ENCODE results near the gene CELA2B.
"Not testable (repeated sequence)": the region's sequence is repeated elsewhere in the genome, so short reads cannot be mapped to it uniquely, and the experiment has no call there.

The CELA2B gene

GRCh38 chr1:15445390-15446122 lies 30.3 kb upstream of the CELA2B start:
- DNase-seq (no peak), ATAC-seq (no peak)

DNA sequence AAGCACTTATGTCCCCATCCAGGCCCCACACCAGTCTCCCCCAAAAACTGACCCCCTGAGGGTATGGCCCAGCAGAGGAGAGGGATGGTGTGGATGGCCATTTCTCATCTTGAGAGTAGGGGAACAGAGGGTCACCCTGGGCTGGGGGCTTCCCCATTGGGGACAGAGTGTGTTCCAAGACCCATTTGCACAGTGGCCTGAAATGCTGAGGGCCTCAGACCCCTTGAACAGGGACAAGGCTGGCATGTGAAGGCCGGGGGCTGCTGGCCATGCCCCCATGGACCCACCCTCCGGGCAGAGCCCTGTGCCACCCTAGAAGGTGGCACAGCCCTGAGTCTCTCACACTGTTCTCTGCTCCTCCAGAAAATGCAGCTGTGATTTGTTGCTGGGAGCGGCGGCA lies 29.7 kb upstream of the CELA2B start:
- DNase-seq (no peak), ATAC-seq (no peak)

- ATAC-seq (no peak), DNase-seq (no peak)
Measured at GRCh38 chr1:15448877-15449462, 26.9 kb upstream of the CELA2B start.

DNA sequence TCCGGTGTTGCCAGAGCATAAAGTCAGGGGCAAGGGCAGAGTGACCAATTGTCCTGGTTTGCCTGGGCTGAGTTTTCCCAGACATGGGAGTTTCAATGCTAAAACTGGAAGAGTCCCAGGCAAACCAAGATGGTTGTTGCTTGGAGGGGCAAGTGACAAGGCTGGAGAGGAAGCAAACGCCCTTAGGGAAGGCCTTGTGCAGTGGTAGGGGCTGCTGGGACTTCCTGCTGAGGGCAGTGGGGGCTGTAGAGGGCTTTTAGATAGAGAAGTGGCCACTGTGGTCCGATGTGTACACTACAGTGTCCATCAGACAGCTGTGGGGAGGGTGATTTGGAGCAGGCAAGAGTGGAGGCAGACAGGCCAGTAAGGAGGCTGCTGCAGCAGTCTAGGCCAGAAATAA lies 26.3 kb upstream of the CELA2B start:
- no peak for DNase-seq
- ATAC-seq: no peak

GRCh38 chr1:15451014-15451722 lies 24.7 kb upstream of the CELA2B start:
- DNase-seq (no peak), ATAC-seq (no peak)

- no peak for DNase-seq
Measured at GRCh38 chr1:15452216-15452615, 23.7 kb upstream of the CELA2B start.

GRCh38 chr1:15452866-15453571 lies 22.9 kb upstream of the CELA2B start:
- ATAC-seq: no peak
- no peak for DNase-seq

More at GRCh38 chr1:15452216-15452615, 23.7 kb upstream of the CELA2B start:
- no peak for ATAC-seq

- no peak for DNase-seq
- no peak for ATAC-seq
Measured at GRCh38 chr1:15453734-15454133, 22.2 kb upstream of the CELA2B start.

- no peak for ATAC-seq
- DNase-seq: no peak
Measured at GRCh38 chr1:15454256-15454655, 21.6 kb upstream of the CELA2B start.

DNA sequence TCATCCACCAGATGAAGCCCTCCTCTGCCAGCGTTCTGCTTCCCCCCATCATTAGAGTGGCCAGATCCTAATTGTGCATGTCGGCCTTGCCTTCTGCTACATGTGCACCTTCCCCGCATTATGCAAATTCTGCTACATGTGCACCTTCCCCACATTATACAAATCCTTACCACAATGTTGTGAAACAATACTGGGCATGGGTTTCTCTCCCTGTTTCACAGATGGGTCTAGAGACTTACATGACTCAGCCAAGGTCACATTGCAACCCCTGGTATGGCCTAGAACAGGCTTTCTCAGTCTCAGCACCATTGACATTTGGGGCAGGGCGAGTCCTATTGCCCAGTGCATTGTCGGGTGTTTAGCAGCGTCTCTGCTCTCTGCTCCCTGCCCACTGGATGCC lies 20.4 kb upstream of the CELA2B start:
- no peak for ATAC-seq
- DNase-seq: no peak

- ATAC-seq (no peak), DNase-seq (no peak)
Measured at GRCh38 chr1:15456313-15456954, 19.5 kb upstream of the CELA2B start, which contains the start of gene CELA2A. Gene CELA2A (plus strand): TSS chr1:15456732. CDS start chr1:15456754, 22 bp downstream.

DNA sequence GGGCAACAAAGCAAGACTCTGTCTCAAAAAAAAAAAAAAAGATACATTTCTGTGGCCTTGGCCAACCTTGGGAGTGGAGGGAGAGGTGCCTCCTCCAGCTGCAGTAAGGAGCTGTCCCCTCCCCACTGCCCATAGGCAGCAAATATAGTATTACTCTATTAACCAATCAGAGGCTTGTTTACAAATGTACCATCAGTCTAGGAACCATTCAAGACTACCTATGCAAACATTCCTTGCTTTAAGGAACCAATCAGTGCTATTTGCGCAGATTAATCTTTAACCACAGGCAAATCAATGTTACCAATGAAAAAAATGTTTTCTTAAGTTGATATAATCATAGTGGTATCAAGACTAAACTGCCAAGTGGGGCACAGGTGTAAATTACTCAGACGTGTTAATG lies 18.3 kb upstream of the CELA2B start:
- no peak for DNase-seq
- no peak for ATAC-seq

GRCh38 chr1:15458388-15458787 lies 17.5 kb upstream of the CELA2B start:
- not testable (repeated sequence) for ATAC-seq, DNase-seq

DNA sequence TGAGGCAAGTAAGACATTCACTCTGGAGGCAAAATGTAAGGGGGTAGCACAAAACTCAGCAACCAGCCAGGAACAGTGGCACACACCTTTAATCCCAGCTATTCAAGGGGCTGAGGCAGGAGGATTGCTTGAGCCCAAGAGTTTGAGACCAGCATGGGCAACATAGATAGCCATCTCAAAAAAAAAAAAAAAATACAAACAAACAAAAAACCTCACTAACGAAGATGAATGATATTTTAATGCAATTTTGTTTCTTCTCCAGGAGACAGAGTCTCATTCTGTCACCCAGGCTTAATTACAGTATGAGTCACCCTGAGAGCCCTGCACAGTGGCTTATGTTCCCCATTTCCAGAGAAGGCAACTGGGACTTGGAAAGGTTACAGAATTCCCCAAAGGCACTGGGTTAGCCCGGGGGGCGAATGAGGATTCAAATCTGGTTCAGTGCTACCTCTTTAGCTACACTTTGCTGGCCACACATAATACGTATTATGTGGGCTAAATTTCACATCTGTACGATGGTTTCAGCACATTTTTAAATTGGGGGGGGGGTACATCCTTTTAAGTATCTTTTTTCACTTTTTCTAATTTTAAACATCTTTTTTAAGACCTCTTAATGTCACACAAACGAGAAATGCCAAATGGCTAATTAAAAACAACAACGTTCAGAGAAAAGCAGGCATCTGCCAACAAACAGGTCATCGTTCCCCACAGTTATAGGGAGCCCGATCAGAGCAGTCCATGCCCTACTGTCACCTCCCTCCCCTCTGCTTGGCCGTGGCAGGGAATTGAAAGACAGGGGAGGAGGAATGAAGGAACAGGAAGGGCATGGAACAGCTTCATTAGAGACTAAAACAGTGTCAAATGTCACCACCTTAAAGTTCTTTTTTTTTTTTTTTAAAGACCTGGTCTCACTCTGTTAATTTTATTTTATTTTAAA lies 15.9 kb upstream of the CELA2B start:
- DNase-seq: no peak
- no peak for ATAC-seq

DNA sequence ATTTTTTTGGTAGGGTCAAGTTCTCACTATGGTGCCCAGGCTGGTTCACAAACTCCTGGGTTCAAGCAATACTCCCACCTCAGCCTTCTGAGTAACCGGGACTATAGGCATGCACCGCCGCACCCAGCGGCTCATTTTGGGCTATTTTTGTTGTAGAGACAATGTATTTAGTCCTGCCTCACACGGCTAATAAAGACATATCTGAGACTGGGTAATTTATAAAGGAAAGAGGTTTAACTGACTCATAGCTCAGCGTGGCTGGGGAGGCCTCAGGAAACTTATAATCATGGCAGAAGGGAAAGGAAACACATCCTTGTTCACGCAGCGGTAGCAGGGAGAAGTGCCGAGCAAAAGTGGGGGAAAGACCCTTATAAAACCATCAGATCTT lies 15.2 kb upstream of the CELA2B start:
- no peak for ATAC-seq
- DNase-seq: no peak

DNA sequence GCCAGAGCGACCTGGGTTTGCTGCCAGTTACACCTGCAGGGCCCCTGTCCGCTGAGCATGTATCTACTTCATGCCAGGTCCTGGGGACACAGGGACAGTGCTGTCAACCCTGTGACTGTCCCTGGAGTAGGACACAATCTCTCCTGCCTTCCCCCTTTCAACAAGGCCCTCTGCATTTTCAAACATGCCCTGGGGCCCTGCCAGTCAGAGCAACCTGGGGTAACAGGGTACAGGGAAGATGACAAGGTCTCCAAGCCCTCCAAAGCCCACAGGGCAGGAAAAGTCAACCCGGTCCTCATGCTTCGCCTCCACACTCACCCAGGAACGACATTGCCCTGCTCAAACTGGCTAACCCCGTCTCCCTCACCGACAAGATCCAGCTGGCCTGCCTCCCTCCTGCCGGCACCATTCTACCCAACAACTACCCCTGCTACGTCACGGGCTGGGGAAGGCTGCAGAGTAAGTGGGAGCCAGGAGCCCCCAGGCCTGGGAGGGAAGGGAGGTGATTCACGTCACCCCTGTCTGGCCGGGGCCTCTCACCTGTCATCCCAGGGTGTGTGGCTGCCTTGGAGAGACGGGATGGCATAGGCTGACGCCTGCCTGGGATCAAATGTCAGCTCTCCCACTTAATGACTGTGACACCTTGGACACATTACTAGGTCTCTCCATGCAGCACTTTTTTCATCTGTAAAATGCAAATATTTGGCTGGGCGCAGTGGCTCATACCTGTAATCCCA lies 12.7 kb upstream of the CELA2B start:
- ATAC-seq, DNase-seq: not testable (repeated sequence)

DNA sequence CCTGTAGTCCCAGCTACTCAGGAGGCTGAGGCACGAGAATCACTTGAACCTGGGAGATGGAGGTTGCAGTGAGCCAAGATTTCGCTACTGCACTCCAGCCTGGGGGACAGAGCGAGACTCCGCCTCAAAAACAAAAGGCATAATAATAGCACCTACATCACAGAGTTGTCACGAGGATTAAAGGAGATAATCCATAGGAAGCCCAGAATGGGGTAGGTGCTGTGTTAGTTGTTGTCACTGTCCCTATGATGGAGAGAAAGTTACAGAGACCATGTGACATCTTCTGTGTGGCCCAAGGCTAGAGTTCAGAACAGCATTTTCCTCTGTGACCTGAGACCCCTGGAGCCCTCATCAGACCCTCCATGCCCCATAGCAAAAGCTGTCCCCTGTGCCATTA lies 12.0 kb upstream of the CELA2B start:
- not testable (repeated sequence) for DNase-seq, ATAC-seq

- DNase-seq: no peak
- no peak for ATAC-seq
Measured at GRCh38 chr1:15465674-15466073, 10.2 kb upstream of the CELA2B start.

GRCh38 chr1:15466955-15467625 lies 8.8 kb upstream of the CELA2B start:
- not testable (repeated sequence) for DNase-seq, ATAC-seq

- ATAC-seq: no peak
Measured at GRCh38 chr1:15468145-15468544, 7.8 kb upstream of the CELA2B start.

More at GRCh38 chr1:15468145-15468544, 7.8 kb upstream of the CELA2B start:
- no peak for DNase-seq
